H9 (cell line): ENCODE data around the gene CC2D2A. TPM values are rescaled to one million over a fixed set of nuclear protein-coding genes. Genes with fewer than 3 reads are reported as not detected.

Source experiments
- DNase-seq: peaks from one replicate; pipeline ENCODE4 v3.0.0-alpha.2; 2017
- H2AFZ ChIP-seq: one replicate; pipeline ENCODE4 v1.6.1; 2013; ENCODE audit warnings: mild to moderate bottlenecking, low read length, control low read depth, moderate library complexity
- H2AK5ac ChIP-seq: 2 replicates; pipeline ENCODE4 v1.6.1; 2013; ENCODE audit warnings: low read length, control low read depth, mixed read lengths; ENCODE audit not compliant: insufficient read length
- H2BK120ac ChIP-seq: one replicate; pipeline ENCODE4 v1.6.1; 2013; ENCODE audit warnings: low read depth, mild to moderate bottlenecking, low read length, control low read depth, inconsistent platforms; ENCODE audit not compliant: poor library complexity, severe bottlenecking
- H2BK12ac ChIP-seq: 2 replicates; pipeline ENCODE4 v1.6.1; 2013; ENCODE audit warnings: low read length, control low read depth, mixed read lengths, low read depth; ENCODE audit not compliant: insufficient read length
- H2BK15ac ChIP-seq: 2 replicates; pipeline ENCODE4 v1.6.1; 2013; ENCODE audit warnings: low read depth, low read length, control low read depth
- H2BK20ac ChIP-seq: one replicate; pipeline ENCODE4 v1.6.1; 2013; ENCODE audit warnings: low read depth, mild to moderate bottlenecking, low read length, control low read depth, inconsistent platforms; ENCODE audit not compliant: poor library complexity, severe bottlenecking
- H2BK5ac ChIP-seq: 2 replicates; pipeline ENCODE4 v1.6.1; 2013; ENCODE audit warnings: low read length, control low read depth, mixed read lengths; ENCODE audit not compliant: insufficient read length
- H3K14ac ChIP-seq: 2 replicates; pipeline ENCODE4 v1.6.1; 2013; ENCODE audit warnings: low read length, control low read depth; ENCODE audit not compliant: insufficient read depth
- H3K18ac ChIP-seq: 2 replicates; pipeline ENCODE4 v1.6.1; 2013; ENCODE audit warnings: low read depth, mild to moderate bottlenecking, mixed read lengths, low read length, control low read depth; ENCODE audit not compliant: insufficient read length
- H3K23ac ChIP-seq: 2 replicates; pipeline ENCODE4 v1.6.1; 2013; ENCODE audit warnings: low read length, control low read depth, mixed read lengths, low read depth; ENCODE audit not compliant: insufficient read length
- H3K23me2 ChIP-seq: 2 replicates; pipeline ENCODE4 v1.6.1; 2013; ENCODE audit warnings: low read depth, mild to moderate bottlenecking, mixed read lengths, low read length, control low read depth; ENCODE audit not compliant: insufficient read length, poor library complexity, severe bottlenecking
- H3K27ac ChIP-seq: 2 replicates; pipeline ENCODE4 v1.5.1; 2013; ENCODE audit warnings: low read length, control low read depth, mixed read lengths, low read depth; ENCODE audit not compliant: insufficient read length
- H3K27me3 ChIP-seq: 2 replicates; pipeline ENCODE4 v1.6.1; 2013; ENCODE audit warnings: low read length, control low read depth, inconsistent platforms; ENCODE audit not compliant: insufficient read depth
- H3K4ac ChIP-seq: 2 replicates; pipeline ENCODE4 v1.6.1; 2013; ENCODE audit warnings: low read depth, mild to moderate bottlenecking, control low read depth, inconsistent platforms, low read length, moderate library complexity
- H3K4me1 ChIP-seq: 2 replicates; pipeline ENCODE4 v1.6.1; 2013; ENCODE audit warnings: low read length, control low read depth, inconsistent platforms; ENCODE audit not compliant: insufficient read depth
- H3K4me2 ChIP-seq: 2 replicates; pipeline ENCODE4 v1.6.1; 2013; ENCODE audit warnings: low read length, control low read depth, mixed read lengths; ENCODE audit not compliant: insufficient read length, insufficient read depth
- H3K56ac ChIP-seq: 2 replicates; pipeline ENCODE4 v1.6.1; 2013; ENCODE audit warnings: low read depth, mild to moderate bottlenecking, mixed read lengths, low read length, control low read depth; ENCODE audit not compliant: insufficient read length
- H3K79me1 ChIP-seq: 2 replicates; pipeline ENCODE4 v1.6.1; 2013; ENCODE audit warnings: low read depth, mild to moderate bottlenecking, moderate library complexity, low read length, control low read depth, inconsistent platforms; ENCODE audit not compliant: insufficient read depth, poor library complexity, severe bottlenecking
- H3K79me2 ChIP-seq: 2 replicates; pipeline ENCODE4 v1.6.1; 2013; ENCODE audit warnings: low read length, control low read depth, inconsistent platforms; ENCODE audit not compliant: insufficient read depth
- H3K9ac ChIP-seq: 2 replicates; pipeline ENCODE4 v1.6.1; 2013; ENCODE audit warnings: low read length, control low read depth, mixed read lengths; ENCODE audit not compliant: insufficient read length; ENCODE audit errors: extremely low read depth
- H3K9me3 ChIP-seq: one replicate; pipeline ENCODE4 v1.6.1; 2013; ENCODE audit warnings: low read depth, low read length, inconsistent platforms; ENCODE audit not compliant: control insufficient read depth
- H3T11ph ChIP-seq: one replicate; pipeline ENCODE4 v1.6.1; 2013; ENCODE audit warnings: mild to moderate bottlenecking, low read length, control low read depth, inconsistent platforms
- H4K20me1 ChIP-seq: one replicate; pipeline ENCODE4 v1.6.1; 2013; ENCODE audit not compliant: control insufficient read depth, insufficient read length, insufficient read depth
- H4K5ac ChIP-seq: 2 replicates; pipeline ENCODE4 v1.6.1; 2013; ENCODE audit warnings: low read depth, mild to moderate bottlenecking, mixed read lengths, low read length, control low read depth; ENCODE audit not compliant: insufficient read length
- H4K8ac ChIP-seq: replicated peaks from 2 replicates; pipeline ENCODE4 v1.6.1; 2013; ENCODE audit warnings: low read length, control low read depth, mixed read lengths, low read depth; ENCODE audit not compliant: insufficient read length
- H4K91ac ChIP-seq: 2 replicates; pipeline ENCODE4 v1.6.1; 2013; ENCODE audit warnings: low read depth, mild to moderate bottlenecking, moderate library complexity, mixed read lengths, low read length, control low read depth; ENCODE audit not compliant: insufficient read length
- H3K27ac Mint-ChIP-seq, 3 experiments: 2 replicates in 2 of 3; 3 replicates in 1 of 3; pipeline ENCODE4 v1.8.0; 2020 to 2021; ENCODE audit warnings: mixed read lengths in 3 of 3, mild to moderate bottlenecking in 1 of 3, moderate library complexity in 1 of 3
- H3K27me3 Mint-ChIP-seq: 2 replicates; pipeline ENCODE4 v1.8.0; 2021; ENCODE audit warnings: low read depth, mild to moderate bottlenecking, moderate library complexity, mixed read lengths
- H3K36me3 Mint-ChIP-seq, 3 experiments: 2 replicates in 2 of 3; 3 replicates in 1 of 3; pipeline ENCODE4 v1.8.0; 2020 to 2021; ENCODE audit warnings: low read depth in 3 of 3, mixed read lengths in 3 of 3; ENCODE audit not compliant: insufficient read depth in 1 of 3
- H3K4me1 Mint-ChIP-seq, 2 experiments: 2 replicates each; pipeline ENCODE4 v1.8.0; 2020; ENCODE audit warnings: mixed read lengths in 2 of 2
- H3K4me3 Mint-ChIP-seq, 2 experiments: 2 replicates in 1 of 2; 3 replicates in 1 of 2; pipeline ENCODE4 v1.8.0; 2020 to 2021; ENCODE audit warnings: mild to moderate bottlenecking in 2 of 2, mixed read lengths in 2 of 2, moderate library complexity in 1 of 2
- H3K9me3 Mint-ChIP-seq, 2 experiments: 2 replicates in 1 of 2; 3 replicates in 1 of 2; pipeline ENCODE4 v1.8.0; 2020; ENCODE audit warnings: mild to moderate bottlenecking in 2 of 2, mixed read lengths in 2 of 2, moderate library complexity in 1 of 2
- WGBS: extraction: QIAGEN DNeasy Blood & Tissue Kit; methylation state at CpG from one replicate; pipeline ENCODE4 v1.1.7; 2013; ENCODE audit warnings: missing lambda C conversion rate, low lambda C conversion rate, mixed read lengths; ENCODE audit not compliant: insufficient read length; ENCODE audit errors: extremely low coverage; 5-methylcytosine and 5-hydroxymethylcytosine counted together
- total RNA-seq: library from RNA; stranded (reverse); gene quantifications from 2 replicates; pipeline ENCODE4 v1.2.1, GENCODE V29; 2021
- TF ChIP-seq, protein P1 (sequence below): fragments of 200-600 bp; sonication (generic); conservative IDR thresholded peaks from 3 replicates; pipeline ENCODE4 v1.8.0; 2021; ENCODE audit warnings: antibody characterized with exemption, mild to moderate bottlenecking

The CC2D2A gene
- total RNA-seq, 1 experiment from 2014 or later, result 10.4 TPM

- H3K56ac ChIP-seq, result no peak overlapping the region
- no peak overlapping the region for H2BK20ac ChIP-seq
- TF ChIP-seq, protein P1, sequence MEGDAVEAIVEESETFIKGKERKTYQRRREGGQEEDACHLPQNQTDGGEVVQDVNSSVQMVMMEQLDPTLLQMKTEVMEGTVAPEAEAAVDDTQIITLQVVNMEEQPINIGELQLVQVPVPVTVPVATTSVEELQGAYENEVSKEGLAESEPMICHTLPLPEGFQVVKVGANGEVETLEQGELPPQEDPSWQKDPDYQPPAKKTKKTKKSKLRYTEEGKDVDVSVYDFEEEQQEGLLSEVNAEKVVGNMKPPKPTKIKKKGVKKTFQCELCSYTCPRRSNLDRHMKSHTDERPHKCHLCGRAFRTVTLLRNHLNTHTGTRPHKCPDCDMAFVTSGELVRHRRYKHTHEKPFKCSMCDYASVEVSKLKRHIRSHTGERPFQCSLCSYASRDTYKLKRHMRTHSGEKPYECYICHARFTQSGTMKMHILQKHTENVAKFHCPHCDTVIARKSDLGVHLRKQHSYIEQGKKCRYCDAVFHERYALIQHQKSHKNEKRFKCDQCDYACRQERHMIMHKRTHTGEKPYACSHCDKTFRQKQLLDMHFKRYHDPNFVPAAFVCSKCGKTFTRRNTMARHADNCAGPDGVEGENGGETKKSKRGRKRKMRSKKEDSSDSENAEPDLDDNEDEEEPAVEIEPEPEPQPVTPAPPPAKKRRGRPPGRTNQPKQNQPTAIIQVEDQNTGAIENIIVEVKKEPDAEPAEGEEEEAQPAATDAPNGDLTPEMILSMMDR, result no peak
- no peak overlapping the region for H2BK12ac ChIP-seq
- no peaks in the 10 kb centered on the region for H3K79me2 ChIP-seq
- Mint-ChIP-seq H3K27ac (no peak overlapping the region; a peak in 2 of 7 replicates), H3K36me3 (peaks cover 15 to 26% (median 23%) of the 10 kb centered on the region in 3 experiments; a peak in 6 of 7 replicates), H3K4me1 (peaks cover 20 to 21% of the 10 kb centered on the region in 2 experiments), H3K27me3 (no peaks in the 10 kb centered on the region), H3K4me3 (no peak overlapping the region), H3K9me3 (peaks cover 1 to 8% of the 10 kb centered on the region in 2 experiments; a peak in 3 of 5 replicates)
- H4K8ac ChIP-seq, result no peak overlapping the region
- DNase-seq, result no peak
- H2BK120ac ChIP-seq, result no peak overlapping the region
- no peak overlapping the region for H2BK15ac ChIP-seq
- no peak overlapping the region for H3K14ac ChIP-seq
- H3K4me1 ChIP-seq, result no peaks in the 10 kb centered on the region
- no CpG with 5 or more reads among the region's 2 CpGs for WGBS
- H3T11ph ChIP-seq, result no peak overlapping the region
- H2AK5ac ChIP-seq, result no peak overlapping the region
- H2BK5ac ChIP-seq, result no peak overlapping the region
- H4K5ac ChIP-seq, result no peak overlapping the region
- no peaks in the 10 kb centered on the region for H4K20me1 ChIP-seq
- H3K23me2 ChIP-seq, result peaks cover 7% of the 10 kb centered on the region
- H3K18ac ChIP-seq, result no peak overlapping the region
- no peak overlapping the region for H3K23ac ChIP-seq
- H3K4ac ChIP-seq, result no peak overlapping the region
- no peaks in the 10 kb centered on the region for H3K9me3 ChIP-seq
- no peaks in the 10 kb centered on the region for H3K79me1 ChIP-seq
- H3K27ac ChIP-seq, result no peak overlapping the region
- no peak overlapping the region for H4K91ac ChIP-seq
- no peak overlapping the region for H3K4me2 ChIP-seq
- H3K9ac ChIP-seq, result no peak overlapping the region
- no peak overlapping the region for H2AFZ ChIP-seq
- no peaks in the 10 kb centered on the region for H3K27me3 ChIP-seq
Observed at GRCh38 chr4:15482842-15483241, 13.2 kb downstream of the CC2D2A start.
